ENCODE measurements around the gene SHROOM4. TPM values are rescaled to one million over a fixed set of nuclear protein-coding genes. Genes with fewer than 3 reads are reported as not detected.

The SHROOM4 gene
- total RNA-seq, 1 experiment from 2014 or later = 0.05 TPM

- Histone ChIP-seq H3K27ac (ENCODE audit: low read depth, low read length) (no peak overlapping the region), H3K36me3 (ENCODE audit: control insufficient read depth in 1 of 2, insufficient read depth in 2 of 2, low read length in 2 of 2) (no peaks in the 10 kb centered on the region), H3K79me2 (ENCODE audit: insufficient read depth, low read length) (no peaks in the 10 kb centered on the region), H3K4me2 (ENCODE audit: low read length) (no peak overlapping the region), H4K20me1 (ENCODE audit: insufficient read depth) (no peaks in the 10 kb centered on the region; the same call in 1 of the 2 replicates), H3K9me3 (ENCODE audit: control insufficient read depth in 1 of 2, insufficient read depth in 1 of 2, low read depth in 1 of 2, low read length in 2 of 2) (no peaks in the 10 kb centered on the region), H3K9me2 (ENCODE audit: insufficient read depth) (no peaks in the 10 kb centered on the region), H3K27me3 (ENCODE audit: insufficient read depth, low read length) (peaks cover 13% of the 10 kb centered on the region; the same call in 1 of the 2 replicates), H3K4me3 (replicated peaks in 1 of 2; ENCODE audit: low read depth in 1 of 2, low read length in 2 of 2) (no peak overlapping the region), H3K9ac (ENCODE audit: low read length) (no peak overlapping the region), H2AFZ (ENCODE audit: low read depth, low read length, poor library complexity, severe bottlenecking) (no peak overlapping the region), H3K4me1 (ENCODE audit: control insufficient read depth in 1 of 2, insufficient read depth in 2 of 2, low read length in 2 of 2) (no peaks in the 10 kb centered on the region)
- no TSS peak for BruUV-seq (replicated peaks)
- ChIA-PET RAD21 (ENCODE audit: low non-redundant PET in 1 of 2, low total read pairs in 2 of 2, uncharacterized antibody in 2 of 2, unreplicated experiment in 2 of 2) (no interaction called here), POLR2A (no interaction called here), CTCF (no interaction called here)
- intact Hi-C loops (cut with micrococcal nuclease) = loop anchor here (10.0 kb wide), 1 partner anchor 60 kb away; no protein-coding TSS in a partner anchor
- TF ChIP-seq YY1 (IDR thresholded peaks at IDR 0.05; ENCODE audit: extremely low read depth, insufficient replicate concordance, low read depth, low read length) = no peak
- no peak for TF ChIP-seq JUND (IDR thresholded peaks at IDR 0.05)
- TF ChIP-seq ELF1 (IDR thresholded peaks at IDR 0.05; ENCODE audit: borderline replicate concordance, low read depth) = no peak
- TF ChIP-seq CBX3 (IDR thresholded peaks at IDR 0.05; ENCODE audit: low read depth) = no peak
- no peak for TF ChIP-seq EZH2phosphoT487 (IDR thresholded peaks at IDR 0.05; ENCODE audit: borderline replicate concordance)
- no peak for TF ChIP-seq TCF7L2 (IDR thresholded peaks at IDR 0.05; ENCODE audit: borderline replicate concordance, extremely low read depth, insufficient read depth, insufficient read length)
- TF ChIP-seq ZBTB33 (IDR thresholded peaks at IDR 0.05; ENCODE audit: extremely low read depth, insufficient replicate concordance, low read length) = no peak
- TF ChIP-seq, protein P1, sequence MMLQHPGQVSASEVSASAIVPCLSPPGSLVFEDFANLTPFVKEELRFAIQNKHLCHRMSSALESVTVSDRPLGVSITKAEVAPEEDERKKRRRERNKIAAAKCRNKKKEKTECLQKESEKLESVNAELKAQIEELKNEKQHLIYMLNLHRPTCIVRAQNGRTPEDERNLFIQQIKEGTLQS (IDR thresholded peaks at IDR 0.05) = no peak
- TF ChIP-seq SIN3A (IDR thresholded peaks at IDR 0.05; ENCODE audit: low read depth) = no peak
- TF ChIP-seq RAD21 (IDR thresholded peaks at IDR 0.05; ENCODE audit: low read depth) = no peak
- TF ChIP-seq CEBPB (IDR thresholded peaks at IDR 0.05; ENCODE audit: low read depth) = no peak
- no peak for TF ChIP-seq EZH2 (IDR thresholded peaks at IDR 0.05)
- no peak for TF ChIP-seq POLR2AphosphoS5 (IDR thresholded peaks at IDR 0.05; ENCODE audit: low read depth, low read length)
- no peak for ATAC-seq
- DNase-seq (ENCODE audit: low read depth, low spot score) = no peak
Measured at GRCh38 chrX:50705042-50705441, 109.0 kb downstream of the SHROOM4 start.
